DMS53 treated with DMSO at 0.1 percent for 48 hours (cell line): ENCODE measurements around the gene FNDC3A.
A peak's percentile ranks its signal among the peaks of the same experiment; 100 is the strongest.
"Not testable (repeated sequence)": the region's sequence is repeated elsewhere in the genome, so short reads cannot be mapped to it uniquely, and the experiment has no call there.

ENCODE experiments used
- DNase-seq: peaks from one replicate; lab custom pipeline; 2025; ENCODE audit not compliant: unreplicated experiment; lab: John Stamatoyannopoulos, UW

FNDC3A gene

GRCh38 chr13:49071341-49071937 lies 95.7 kb downstream of the FNDC3A start:
- no peak for DNase-seq

GRCh38 chr13:49082653-49083536 lies 107.2 kb downstream of the FNDC3A start:
- no peak for DNase-seq

GRCh38 chr13:49084961-49085360 lies 109.2 kb downstream of the FNDC3A start:
- no peak for DNase-seq

- no peak for DNase-seq
Measured at GRCh38 chr13:49086722-49087121, 111.0 kb downstream of the FNDC3A start.

- no peak for DNase-seq
Measured at GRCh38 chr13:49093376-49093775, 117.7 kb downstream of the FNDC3A start.

- DNase-seq, result no peak
Measured at GRCh38 chr13:49097374-49097773, 121.7 kb downstream of the FNDC3A start.

GRCh38 chr13:49098198-49098597 lies 122.5 kb downstream of the FNDC3A start:
- peak; percentile 77 for DNase-seq

GRCh38 chr13:49098771-49099512 lies 123.2 kb downstream of the FNDC3A start:
- no peak for DNase-seq

- no peak for DNase-seq
Measured at GRCh38 chr13:49099513-49099877, 123.8 kb downstream of the FNDC3A start.

- no peak for DNase-seq
Measured at GRCh38 chr13:49100637-49101570, 125.2 kb downstream of the FNDC3A start.

- no peak for DNase-seq
Measured at GRCh38 chr13:49108196-49108595, 132.5 kb downstream of the FNDC3A start.

- DNase-seq, result peak; percentile 75
Measured at GRCh38 chr13:49110122-49110912, 134.6 kb downstream of the FNDC3A start.

GRCh38 chr13:49110913-49111170 lies 135.1 kb downstream of the FNDC3A start:
- no peak for DNase-seq

GRCh38 chr13:49112782-49113525 lies 137.2 kb downstream of the FNDC3A start:
- no peak for DNase-seq

- no peak for DNase-seq
Measured at GRCh38 chr13:49113526-49114286, 138.0 kb downstream of the FNDC3A start.

- no peak for DNase-seq
Measured at GRCh38 chr13:49116873-49117272, 141.2 kb downstream of the FNDC3A start.

GRCh38 chr13:49118455-49118854 lies 142.7 kb downstream of the FNDC3A start:
- DNase-seq, result not testable (repeated sequence)

GRCh38 chr13:49124693-49125304 lies 149.1 kb downstream of the FNDC3A start:
- DNase-seq, result no peak
